ENCODE results near the gene TMEM175.

The TMEM175 gene

GRCh38 chr4:951186-951585 is 18.9 kb downstream of the TMEM175 start:
- no peak overlapping the region for H3K27ac ChIP-seq (replicated peaks)
- DNase-seq (ENCODE audit: low read depth in 1 of 2, low spot score in 1 of 2), result no peak
- no peak for TF ChIP-seq REST (IDR thresholded peaks at IDR 0.05; ENCODE audit: insufficient replicate concordance, low read depth)
- TF ChIP-seq CTCF (IDR thresholded peaks at IDR 0.05; ENCODE audit: insufficient read depth, low read length), result no peak
- TF ChIP-seq SPI1 (IDR thresholded peaks at IDR 0.05; ENCODE audit: borderline replicate concordance, low read depth), result no peak
- TF ChIP-seq GABPA (IDR thresholded peaks at IDR 0.05; ENCODE audit: low read depth), result no peak
- TF ChIP-seq POLR2AphosphoS5 (IDR thresholded peaks at IDR 0.05; ENCODE audit: low read depth), result no peak
- H3K4me3 ChIP-seq (replicated peaks; ENCODE audit: insufficient read depth, low read length), result no peak overlapping the region
- H3K27me3 ChIP-seq (ENCODE audit: insufficient read depth, poor library complexity, severe bottlenecking), result no peaks in the 10 kb centered on the region

- no peak for DNase-seq (ENCODE audit: low read depth in 1 of 2, low spot score in 1 of 2)
- H3K4me3 ChIP-seq (replicated peaks; ENCODE audit: insufficient read depth, low read length), result no peak overlapping the region
- no peak for TF ChIP-seq SPI1 (IDR thresholded peaks at IDR 0.05; ENCODE audit: borderline replicate concordance, low read depth)
- no peak for TF ChIP-seq GABPA (IDR thresholded peaks at IDR 0.05; ENCODE audit: low read depth)
- no peak for TF ChIP-seq POLR2AphosphoS5 (IDR thresholded peaks at IDR 0.05; ENCODE audit: low read depth)
- TF ChIP-seq REST (IDR thresholded peaks at IDR 0.05; ENCODE audit: insufficient replicate concordance, low read depth), result no peak
- TF ChIP-seq CTCF (IDR thresholded peaks at IDR 0.05; ENCODE audit: insufficient read depth, low read length), result no peak
- no peaks in the 10 kb centered on the region for H3K27me3 ChIP-seq (ENCODE audit: insufficient read depth, poor library complexity, severe bottlenecking)
- H3K27ac ChIP-seq (replicated peaks), result no peak overlapping the region
Observed at GRCh38 chr4:951594-952468, 19.6 kb downstream of the TMEM175 start.

- no peak for DNase-seq (ENCODE audit: low read depth in 1 of 2, low spot score in 1 of 2)
- TF ChIP-seq REST (IDR thresholded peaks at IDR 0.05; ENCODE audit: insufficient replicate concordance, low read depth) (no peak), SPI1 (IDR thresholded peaks at IDR 0.05; ENCODE audit: borderline replicate concordance, low read depth) (no peak), CTCF (IDR thresholded peaks at IDR 0.05; ENCODE audit: insufficient read depth, low read length) (no peak), POLR2AphosphoS5 (IDR thresholded peaks at IDR 0.05; ENCODE audit: low read depth) (no peak), GABPA (IDR thresholded peaks at IDR 0.05; ENCODE audit: low read depth) (no peak)
- Histone ChIP-seq H3K4me3 (replicated peaks; ENCODE audit: insufficient read depth, low read length) (no peak overlapping the region), H3K27me3 (ENCODE audit: insufficient read depth, poor library complexity, severe bottlenecking) (no peaks in the 10 kb centered on the region), H3K27ac (replicated peaks) (no peak overlapping the region)
Observed at GRCh38 chr4:952881-953573, 20.8 kb downstream of the TMEM175 start.

Measured in HL-60 (cell line).